ENCODE measurements around the gene CCDC187.

GRCh38 chr9:136220017-136220729 is 83.7 kb downstream of the CCDC187 start:
- TF ChIP-seq CTCF (IDR thresholded peaks at IDR 0.05) (no peak), POLR2A (IDR thresholded peaks at IDR 0.05) (no peak), EP300 (IDR thresholded peaks at IDR 0.05) (no peak)
